HepG2 (cell line): ENCODE results near the gene CGB5. TPM values are rescaled to one million over a fixed set of nuclear protein-coding genes. Genes with fewer than 3 reads are reported as not detected.

ENCODE experiments used
- GATA4 ChIP-seq: sonication (generic); IDR thresholded peaks from 2 replicates; pipeline ENCODE4 v1.6.1; 2016; ENCODE audit warnings: antibody characterized with exemption, low read depth, borderline replicate concordance
- GTF3A ChIP-seq: sonication (generic); formaldehyde crosslinking; conservative IDR thresholded peaks from 2 replicates; pipeline ENCODE4 v1.4.0; 2020; ENCODE audit warnings: mild to moderate bottlenecking, missing genetic modification reagents
- HES4 ChIP-seq: sonication (generic); formaldehyde crosslinking; IDR thresholded peaks from 2 replicates; pipeline ENCODE4 v1.9.0; 2021; ENCODE audit warnings: mild to moderate bottlenecking, missing genetic modification reagents, borderline replicate concordance
- HOXA9 ChIP-seq: sonication (generic); formaldehyde crosslinking; IDR thresholded peaks from 2 replicates; pipeline ENCODE4 v1.8.1; 2022; ENCODE audit warnings: missing genetic modification reagents, mild to moderate bottlenecking, moderate library complexity, borderline replicate concordance
- NCOA2 ChIP-seq: sonication (generic); formaldehyde crosslinking; IDR thresholded peaks from 2 replicates; pipeline ENCODE4 v1.8.0; 2022; ENCODE audit warnings: inconsistent platforms
- NFKB2 ChIP-seq: sonication (generic); formaldehyde crosslinking; IDR thresholded peaks from 2 replicates; pipeline ENCODE4 v1.4.0; 2020; ENCODE audit warnings: missing genetic modification reagents, borderline replicate concordance
- PAWR ChIP-seq: sonication (generic); formaldehyde crosslinking; IDR thresholded peaks from 2 replicates; pipeline ENCODE4 v1.4.0; 2020; ENCODE audit warnings: missing genetic modification reagents, mild to moderate bottlenecking, borderline replicate concordance
- RBFOX2 ChIP-seq: fragments of 200-400 bp; formaldehyde crosslinking; IDR thresholded peaks from 2 replicates; pipeline ENCODE4 v1.6.1; 2017; ENCODE audit warnings: low read depth, mild to moderate bottlenecking, low read length
- SIX4 ChIP-seq: sonication (generic); formaldehyde crosslinking; IDR thresholded peaks from 2 replicates; pipeline ENCODE4 v1.4.0; 2020; ENCODE audit warnings: missing genetic modification reagents
- TAF15 ChIP-seq: fragments of 200-400 bp; formaldehyde crosslinking; IDR thresholded peaks from one replicate; pipeline ENCODE4 v1.6.1; 2018; ENCODE audit warnings: mild to moderate bottlenecking, low read depth, low read length; ENCODE audit not compliant: poor library complexity, severe bottlenecking
- TCF7L2 ChIP-seq: IDR thresholded peaks from 2 replicates; pipeline ENCODE4 v1.6.1; 2011; ENCODE audit warnings: mild to moderate bottlenecking, low read depth, low read length, moderate library complexity
- TRIM24 ChIP-seq: sonication (generic); formaldehyde crosslinking; IDR thresholded peaks from 2 replicates; pipeline ENCODE4 v1.8.0; 2022; ENCODE audit warnings: mild to moderate bottlenecking, missing genetic modification reagents
- ZNF660 ChIP-seq: sonication (generic); formaldehyde crosslinking; IDR thresholded peaks from 2 replicates; pipeline ENCODE4 v1.5.1; 2020; ENCODE audit warnings: mild to moderate bottlenecking, low read depth, missing genetic modification reagents, borderline replicate concordance
- ZNF674 ChIP-seq: sonication (generic); formaldehyde crosslinking; IDR thresholded peaks from 2 replicates; pipeline ENCODE4 v1.5.0; 2020; ENCODE audit warnings: low read depth, mild to moderate bottlenecking, missing genetic modification reagents
- ZNF775 ChIP-seq: sonication (generic); formaldehyde crosslinking; IDR thresholded peaks from 2 replicates; pipeline ENCODE4 v1.4.0; 2020; ENCODE audit warnings: missing genetic modification reagents, mild to moderate bottlenecking, moderate library complexity, borderline replicate concordance
- polyA plus RNA-seq, 8 experiments: library from polyadenylated mRNA; depleted of rRNA in 3 of 8; stranded (reverse) in 7 of 8; unstranded in 1 of 8; fragments of >200 nt; fragmentation: Illumina TruSeq in 4 of 8; extraction: Trizol in 4 of 8; gene quantifications; 2 replicates each; pipeline versions ENCODE4 v1.2.1 to v1.2.3, GENCODE V29; 2011 to 2016; ENCODE audit warnings: low read depth in 4 of 8, missing spikeins in 1 of 8, mixed read lengths in 1 of 8; ENCODE audit not compliant: insufficient read depth in 1 of 8
- total RNA-seq, 5 experiments: library from RNA; depleted of rRNA; stranded (reverse); fragments of >200 nt; fragmentation: Illumina TruSeq; extraction: Trizol; gene quantifications; 2 replicates each; pipeline ENCODE4 v1.2.3, GENCODE V29; 2016; ENCODE audit warnings: low read depth in 1 of 5
- TF ChIP-seq, protein P1 (sequence below): sonication (generic); formaldehyde crosslinking; IDR thresholded peaks from 2 replicates; pipeline ENCODE4 v1.4.0; 2020; ENCODE audit warnings: missing genetic modification reagents
- TF ChIP-seq, protein P2 (sequence below): sonication (generic); formaldehyde crosslinking; IDR thresholded peaks from 2 replicates; pipeline ENCODE4 v1.8.0; 2022; ENCODE audit warnings: mild to moderate bottlenecking, missing genetic modification reagents
- TF ChIP-seq, protein P3 (sequence below): sonication (generic); formaldehyde crosslinking; IDR thresholded peaks from 2 replicates; pipeline ENCODE4 v1.5.1; 2020; ENCODE audit warnings: mild to moderate bottlenecking, missing genetic modification reagents, moderate library complexity
- TF ChIP-seq, protein P4 (sequence below): IDR thresholded peaks from 2 replicates; pipeline ENCODE4 v1.6.1; 2016

The CGB5 gene
- total and polyA plus RNA-seq, 2 of the 13 experiments (the other 11 are each of a cell fraction or from before 2014, with no cell fraction given), result not detected

DNA sequence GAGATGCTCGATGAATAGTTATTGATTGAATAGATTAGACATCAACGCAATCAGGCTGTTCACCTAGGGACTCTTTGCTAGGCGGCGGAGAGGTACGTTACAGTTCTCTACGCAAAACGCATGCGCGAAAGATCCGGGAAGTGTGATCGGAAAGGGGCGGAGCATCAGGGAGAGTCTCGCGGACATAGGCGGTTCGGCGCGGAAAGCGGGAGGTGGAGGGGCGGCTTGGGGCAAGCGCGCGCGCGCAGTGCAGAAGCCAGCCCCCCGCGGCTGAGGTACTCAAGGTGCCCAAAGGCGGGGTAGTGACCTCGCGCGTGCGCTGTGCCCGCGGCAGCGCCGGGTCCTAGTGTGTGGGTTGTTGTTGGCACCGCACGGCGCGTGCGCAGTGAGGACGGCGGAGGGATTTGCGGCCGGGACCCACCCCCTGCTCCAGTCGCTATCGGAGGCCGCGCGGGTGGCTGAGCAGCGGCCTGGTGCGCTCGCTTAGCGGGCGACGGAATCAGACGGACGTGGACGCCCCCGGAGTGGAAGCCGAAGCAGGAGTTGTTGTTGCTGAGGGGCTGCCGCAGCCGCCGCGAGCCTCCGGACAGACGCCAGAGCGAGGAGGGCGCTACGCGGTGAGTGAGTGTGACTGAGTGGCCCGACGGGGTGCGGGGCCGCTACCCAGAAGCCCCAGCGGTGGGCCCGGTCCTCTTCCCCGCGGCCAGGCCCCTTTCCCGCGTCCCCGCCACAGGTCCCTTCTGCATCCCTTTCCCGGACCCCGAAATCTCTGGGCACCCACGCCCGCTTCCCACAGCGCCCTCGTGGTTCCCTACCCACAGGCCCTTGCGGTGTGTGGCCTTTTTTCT, 41.6 kb downstream of the CGB5 start, which contains the start of gene SNRNP70 (continued):
- TF ChIP-seq, protein P1, sequence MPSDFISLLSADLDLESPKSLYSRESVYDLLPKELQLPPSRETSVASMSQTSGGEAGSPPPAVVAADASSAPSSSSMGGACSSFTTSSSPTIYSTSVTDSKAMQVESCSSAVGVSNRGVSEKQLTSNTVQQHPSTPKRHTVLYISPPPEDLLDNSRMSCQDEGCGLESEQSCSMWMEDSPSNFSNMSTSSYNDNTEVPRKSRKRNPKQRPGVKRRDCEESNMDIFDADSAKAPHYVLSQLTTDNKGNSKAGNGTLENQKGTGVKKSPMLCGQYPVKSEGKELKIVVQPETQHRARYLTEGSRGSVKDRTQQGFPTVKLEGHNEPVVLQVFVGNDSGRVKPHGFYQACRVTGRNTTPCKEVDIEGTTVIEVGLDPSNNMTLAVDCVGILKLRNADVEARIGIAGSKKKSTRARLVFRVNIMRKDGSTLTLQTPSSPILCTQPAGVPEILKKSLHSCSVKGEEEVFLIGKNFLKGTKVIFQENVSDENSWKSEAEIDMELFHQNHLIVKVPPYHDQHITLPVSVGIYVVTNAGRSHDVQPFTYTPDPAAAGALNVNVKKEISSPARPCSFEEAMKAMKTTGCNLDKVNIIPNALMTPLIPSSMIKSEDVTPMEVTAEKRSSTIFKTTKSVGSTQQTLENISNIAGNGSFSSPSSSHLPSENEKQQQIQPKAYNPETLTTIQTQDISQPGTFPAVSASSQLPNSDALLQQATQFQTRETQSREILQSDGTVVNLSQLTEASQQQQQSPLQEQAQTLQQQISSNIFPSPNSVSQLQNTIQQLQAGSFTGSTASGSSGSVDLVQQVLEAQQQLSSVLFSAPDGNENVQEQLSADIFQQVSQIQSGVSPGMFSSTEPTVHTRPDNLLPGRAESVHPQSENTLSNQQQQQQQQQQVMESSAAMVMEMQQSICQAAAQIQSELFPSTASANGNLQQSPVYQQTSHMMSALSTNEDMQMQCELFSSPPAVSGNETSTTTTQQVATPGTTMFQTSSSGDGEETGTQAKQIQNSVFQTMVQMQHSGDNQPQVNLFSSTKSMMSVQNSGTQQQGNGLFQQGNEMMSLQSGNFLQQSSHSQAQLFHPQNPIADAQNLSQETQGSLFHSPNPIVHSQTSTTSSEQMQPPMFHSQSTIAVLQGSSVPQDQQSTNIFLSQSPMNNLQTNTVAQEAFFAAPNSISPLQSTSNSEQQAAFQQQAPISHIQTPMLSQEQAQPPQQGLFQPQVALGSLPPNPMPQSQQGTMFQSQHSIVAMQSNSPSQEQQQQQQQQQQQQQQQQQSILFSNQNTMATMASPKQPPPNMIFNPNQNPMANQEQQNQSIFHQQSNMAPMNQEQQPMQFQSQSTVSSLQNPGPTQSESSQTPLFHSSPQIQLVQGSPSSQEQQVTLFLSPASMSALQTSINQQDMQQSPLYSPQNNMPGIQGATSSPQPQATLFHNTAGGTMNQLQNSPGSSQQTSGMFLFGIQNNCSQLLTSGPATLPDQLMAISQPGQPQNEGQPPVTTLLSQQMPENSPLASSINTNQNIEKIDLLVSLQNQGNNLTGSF (CRISPR knock-in tag), result 0 out of 2 replicates have a peak, but pooled peaks have one; percentile 46
- TF ChIP-seq SIX4 (CRISPR knock-in tag), result no peak
- no peak for TF ChIP-seq ZNF660 (CRISPR knock-in tag)
- peak; percentile 100 for TF ChIP-seq RBFOX2
- no peak for TF ChIP-seq PAWR (CRISPR knock-in tag)
- TF ChIP-seq HOXA9 (CRISPR knock-in tag), result no peak
- TF ChIP-seq, protein P2, sequence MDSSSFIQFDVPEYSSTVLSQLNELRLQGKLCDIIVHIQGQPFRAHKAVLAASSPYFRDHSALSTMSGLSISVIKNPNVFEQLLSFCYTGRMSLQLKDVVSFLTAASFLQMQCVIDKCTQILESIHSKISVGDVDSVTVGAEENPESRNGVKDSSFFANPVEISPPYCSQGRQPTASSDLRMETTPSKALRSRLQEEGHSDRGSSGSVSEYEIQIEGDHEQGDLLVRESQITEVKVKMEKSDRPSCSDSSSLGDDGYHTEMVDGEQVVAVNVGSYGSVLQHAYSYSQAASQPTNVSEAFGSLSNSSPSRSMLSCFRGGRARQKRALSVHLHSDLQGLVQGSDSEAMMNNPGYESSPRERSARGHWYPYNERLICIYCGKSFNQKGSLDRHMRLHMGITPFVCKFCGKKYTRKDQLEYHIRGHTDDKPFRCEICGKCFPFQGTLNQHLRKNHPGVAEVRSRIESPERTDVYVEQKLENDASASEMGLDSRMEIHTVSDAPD, result 0 out of 2 replicates have a peak, but pooled peaks have one; percentile 30
- no peak for TF ChIP-seq GTF3A (CRISPR knock-in tag)
- no peak for TF ChIP-seq GATA4
- TF ChIP-seq TCF7L2, result no peak
- TF ChIP-seq, protein P3, sequence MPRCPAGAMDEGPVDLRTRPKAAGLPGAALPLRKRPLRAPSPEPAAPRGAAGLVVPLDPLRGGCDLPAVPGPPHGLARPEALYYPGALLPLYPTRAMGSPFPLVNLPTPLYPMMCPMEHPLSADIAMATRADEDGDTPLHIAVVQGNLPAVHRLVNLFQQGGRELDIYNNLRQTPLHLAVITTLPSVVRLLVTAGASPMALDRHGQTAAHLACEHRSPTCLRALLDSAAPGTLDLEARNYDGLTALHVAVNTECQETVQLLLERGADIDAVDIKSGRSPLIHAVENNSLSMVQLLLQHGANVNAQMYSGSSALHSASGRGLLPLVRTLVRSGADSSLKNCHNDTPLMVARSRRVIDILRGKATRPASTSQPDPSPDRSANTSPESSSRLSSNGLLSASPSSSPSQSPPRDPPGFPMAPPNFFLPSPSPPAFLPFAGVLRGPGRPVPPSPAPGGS, result peak; percentile 59; the same call in 1 of the 2 replicates
- TF ChIP-seq, protein P4, sequence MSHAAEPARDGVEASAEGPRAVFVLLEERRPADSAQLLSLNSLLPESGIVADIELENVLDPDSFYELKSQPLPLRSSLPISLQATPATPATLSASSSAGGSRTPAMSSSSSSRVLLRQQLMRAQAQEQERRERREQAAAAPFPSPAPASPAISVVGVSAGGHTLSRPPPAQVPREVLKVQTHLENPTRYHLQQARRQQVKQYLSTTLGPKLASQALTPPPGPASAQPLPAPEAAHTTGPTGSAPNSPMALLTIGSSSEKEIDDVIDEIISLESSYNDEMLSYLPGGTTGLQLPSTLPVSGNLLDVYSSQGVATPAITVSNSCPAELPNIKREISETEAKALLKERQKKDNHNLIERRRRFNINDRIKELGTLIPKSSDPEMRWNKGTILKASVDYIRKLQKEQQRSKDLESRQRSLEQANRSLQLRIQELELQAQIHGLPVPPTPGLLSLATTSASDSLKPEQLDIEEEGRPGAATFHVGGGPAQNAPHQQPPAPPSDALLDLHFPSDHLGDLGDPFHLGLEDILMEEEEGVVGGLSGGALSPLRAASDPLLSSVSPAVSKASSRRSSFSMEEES (CRISPR knock-in tag), result no peak
- peak; percentile 49 for TF ChIP-seq TAF15
- TF ChIP-seq NFKB2, result peak; percentile 87; the same call in 1 of the 2 replicates
- TF ChIP-seq ZNF674 (CRISPR knock-in tag), result no peak
- peak; percentile 62; the same call in 1 of the 2 replicates for TF ChIP-seq NCOA2
- TF ChIP-seq HES4 (CRISPR knock-in tag), result peak; percentile 96
- TF ChIP-seq TRIM24 (CRISPR knock-in tag), result no peak
- TF ChIP-seq ZNF775 (CRISPR knock-in tag), result no peak
